T47D (cell line): ENCODE results near the gene RCBTB1.

Source experiments
- DNase-seq, 2 experiments: peaks; one replicate each; pipeline versions ENCODE4 v3.0.0 to v3.0.0-alpha.2; 2011 to 2012; ENCODE audit warnings: low read depth in 1 of 2, low spot score in 1 of 2
- JUND ChIP-seq: IDR thresholded peaks from 2 replicates; pipeline ENCODE4 v1.6.1; 2012; ENCODE audit warnings: low read depth
- in situ Hi-C: cut with HindIII; loops from 2 replicates; pipeline ENCODE4 v1.10.0; 2016; ENCODE audit warnings: low sequenced_read_pairs, low pct_unique_long_range_greater_than_20kb

Gene RCBTB1

DNA sequence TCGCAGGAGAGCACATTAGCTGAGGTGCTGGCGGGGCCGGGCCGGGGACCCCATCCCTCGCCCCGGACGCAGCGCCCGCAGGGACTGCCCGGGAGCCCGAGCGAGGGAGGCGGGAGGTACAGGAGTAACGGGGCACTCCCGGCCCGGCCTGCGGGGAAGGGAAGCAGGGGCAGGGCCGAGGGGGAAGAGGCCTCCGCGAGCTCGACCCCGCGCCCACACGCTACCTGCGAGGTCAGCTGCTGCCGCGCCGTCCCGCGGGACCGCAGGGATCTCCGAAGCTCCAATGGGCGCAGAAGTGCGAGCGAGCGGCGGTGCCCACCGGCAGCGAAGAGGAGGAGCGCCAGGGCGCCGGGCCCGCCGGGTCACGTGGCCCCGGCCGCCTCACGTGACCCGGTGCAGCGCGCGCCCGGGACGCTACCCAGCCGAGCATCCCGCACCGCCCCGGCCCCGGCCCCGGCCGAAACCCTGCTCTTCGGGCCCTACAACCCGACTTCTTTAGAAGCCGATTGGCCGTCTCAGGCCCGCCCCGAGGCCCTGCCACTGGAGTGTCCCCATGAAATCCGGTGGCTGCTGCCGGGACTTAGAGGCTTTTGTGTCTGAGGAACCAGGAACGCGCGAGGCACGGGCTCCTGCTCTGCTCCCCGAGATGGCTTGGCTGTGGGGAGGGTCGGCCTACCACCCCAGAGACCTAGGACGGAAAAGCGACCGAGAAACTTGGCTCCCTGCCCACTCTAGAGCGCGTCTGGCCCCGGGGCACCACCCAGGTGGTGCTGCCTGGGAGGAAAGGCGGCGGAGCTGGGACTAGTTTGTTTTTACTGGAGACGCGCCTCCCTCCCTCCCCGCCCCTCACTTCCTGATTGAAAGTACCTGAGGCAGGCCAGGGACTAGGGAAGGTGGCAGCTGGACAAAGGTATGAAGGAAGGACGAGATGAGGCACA lies at the start of gene RCBTB1:
RCBTB1 (minus strand) TSS at position 339 of the 938 bp plus-strand sequence. CDS start 18,279 bp downstream, outside the sequence.
- no peak for TF ChIP-seq JUND
- in situ Hi-C loops: no loop called here
- peak; percentile 70 to 81 for DNase-seq

DNA sequence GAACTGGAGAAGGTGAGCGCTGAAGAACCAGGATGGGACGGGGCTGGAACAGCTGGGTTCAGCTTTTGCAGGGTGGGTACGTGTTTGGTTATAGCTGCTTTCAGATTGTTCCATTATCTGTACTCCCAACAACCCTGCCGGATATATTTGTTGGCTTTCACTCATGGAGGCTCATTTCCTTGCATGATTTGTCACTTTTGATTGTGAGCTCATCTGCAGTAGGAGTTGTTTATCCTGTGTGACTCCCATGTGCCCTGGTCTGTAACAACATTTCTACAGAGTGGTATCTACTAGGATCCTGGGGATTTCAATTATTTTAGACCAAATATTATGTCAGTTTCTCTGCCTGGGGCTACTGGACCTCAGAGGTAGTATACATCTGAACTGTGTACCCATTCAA lies 48.4 kb upstream of the RCBTB1 start:
- in situ Hi-C loops: no loop called here
- TF ChIP-seq JUND: no peak
- DNase-seq: no peak

DNA sequence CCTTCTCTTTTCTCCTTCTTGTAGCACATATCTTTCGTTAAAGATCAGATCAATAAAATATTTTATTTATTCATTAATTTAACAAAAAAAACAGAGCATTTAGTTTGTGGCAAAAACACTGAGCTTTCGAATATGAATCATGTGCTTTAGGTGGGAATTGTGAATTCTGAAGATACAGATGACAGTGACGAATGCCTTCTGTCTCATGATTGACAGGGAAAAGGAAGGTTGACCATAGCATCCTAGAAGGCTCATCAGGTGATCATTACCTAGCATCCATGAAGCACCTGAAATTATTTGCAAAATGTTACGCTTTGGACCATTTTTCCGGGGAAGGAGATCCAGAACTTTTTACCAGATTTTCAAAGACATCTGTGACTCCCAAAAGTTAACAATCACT lies 46.8 kb upstream of the RCBTB1 start:
- no peak for DNase-seq
- in situ Hi-C loops: no loop called here
- TF ChIP-seq JUND: no peak

GRCh38 chr13:49630580-49630979 lies 45.2 kb upstream of the RCBTB1 start:
- no peak for TF ChIP-seq JUND
- in situ Hi-C loops: no loop called here

GRCh38 chr13:49629947-49630346 lies 44.6 kb upstream of the RCBTB1 start:
- no peak for DNase-seq
- TF ChIP-seq JUND: no peak
- in situ Hi-C loops: no loop called here

More at GRCh38 chr13:49630580-49630979, 45.2 kb upstream of the RCBTB1 start:
- DNase-seq: no peak

DNA sequence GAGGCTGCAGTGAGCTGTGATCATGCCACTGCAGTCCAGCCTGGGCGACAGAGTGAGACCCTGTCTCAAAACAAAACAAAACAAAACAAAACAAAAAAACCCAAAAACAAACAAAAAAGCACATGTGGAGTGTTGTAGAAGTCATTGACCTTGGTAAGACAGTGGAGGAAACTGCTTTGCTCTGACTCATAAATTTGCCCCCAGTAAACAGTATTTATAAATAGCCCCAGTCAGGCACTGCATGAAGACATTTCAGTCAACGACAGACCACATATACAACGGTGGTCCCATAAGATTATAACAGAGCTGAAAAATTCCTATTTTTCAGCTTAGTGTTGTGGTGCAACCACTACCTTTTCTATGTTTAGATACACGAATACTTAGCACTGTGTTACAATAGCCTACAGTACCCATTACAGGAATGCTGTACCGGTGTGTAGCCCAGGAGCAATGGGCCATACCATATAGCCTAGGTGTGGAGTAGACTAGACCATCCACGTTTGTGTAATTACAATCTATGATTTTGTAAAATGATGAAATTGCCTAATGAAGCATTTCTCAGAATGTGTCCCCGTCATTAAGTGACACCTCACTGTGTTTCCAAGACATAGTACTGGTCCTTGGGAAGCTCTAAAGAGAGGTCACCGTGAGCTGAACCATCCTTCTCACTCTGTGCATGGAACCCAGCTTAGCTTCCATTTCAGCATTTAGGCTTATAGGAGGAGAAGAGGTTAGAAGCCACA lies 44.0 kb upstream of the RCBTB1 start:
- in situ Hi-C loops: no loop called here
- no peak for TF ChIP-seq JUND
- DNase-seq: no peak

DNA sequence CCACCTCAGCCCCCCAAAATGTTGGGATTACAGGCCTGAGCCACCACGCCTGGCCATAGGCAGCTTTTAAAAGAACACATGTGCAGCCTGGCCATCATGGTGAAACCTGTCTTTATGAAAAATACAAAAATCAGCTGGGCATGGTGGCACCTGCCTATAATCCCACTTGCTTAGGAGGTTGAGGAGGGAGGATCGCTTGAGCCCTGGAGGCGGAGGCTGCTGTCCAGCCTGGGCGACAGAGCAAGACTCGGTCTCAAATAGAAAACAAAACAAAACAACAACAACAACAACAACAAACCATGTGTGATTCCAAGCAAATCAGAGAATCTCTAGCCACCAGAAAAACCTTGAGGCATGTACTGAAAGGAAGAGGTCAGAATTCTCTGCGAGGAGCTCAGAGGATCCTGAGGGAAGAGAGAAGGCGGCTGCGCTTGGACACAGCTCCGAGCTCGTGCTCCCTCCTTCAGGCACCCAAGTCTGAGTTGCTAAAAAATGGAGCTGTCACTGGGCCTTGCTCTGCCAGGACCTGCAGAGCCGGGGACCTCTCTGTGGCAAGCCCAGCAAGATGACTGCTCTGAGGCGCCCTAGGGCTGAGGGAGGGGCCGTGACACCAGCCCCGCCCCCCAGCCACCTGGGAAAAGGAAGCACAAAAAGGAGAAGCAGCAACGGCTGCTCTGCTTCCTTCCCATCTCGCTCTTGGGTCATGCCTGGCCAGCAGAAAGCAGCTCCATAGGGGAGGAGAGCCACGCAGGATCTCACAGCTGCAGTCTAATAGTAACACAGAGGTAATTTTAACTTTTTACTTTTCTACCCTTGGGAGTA lies 42.7 kb upstream of the RCBTB1 start, which contains the start of gene ARL11:
ARL11 (plus strand) TSS at position 677 of the 822 bp plus-strand sequence. CDS start 1,941 bp downstream, outside the sequence.
- peak; percentile 48 to 85 for DNase-seq
- TF ChIP-seq JUND: no peak
- in situ Hi-C loops: no loop called here

DNA sequence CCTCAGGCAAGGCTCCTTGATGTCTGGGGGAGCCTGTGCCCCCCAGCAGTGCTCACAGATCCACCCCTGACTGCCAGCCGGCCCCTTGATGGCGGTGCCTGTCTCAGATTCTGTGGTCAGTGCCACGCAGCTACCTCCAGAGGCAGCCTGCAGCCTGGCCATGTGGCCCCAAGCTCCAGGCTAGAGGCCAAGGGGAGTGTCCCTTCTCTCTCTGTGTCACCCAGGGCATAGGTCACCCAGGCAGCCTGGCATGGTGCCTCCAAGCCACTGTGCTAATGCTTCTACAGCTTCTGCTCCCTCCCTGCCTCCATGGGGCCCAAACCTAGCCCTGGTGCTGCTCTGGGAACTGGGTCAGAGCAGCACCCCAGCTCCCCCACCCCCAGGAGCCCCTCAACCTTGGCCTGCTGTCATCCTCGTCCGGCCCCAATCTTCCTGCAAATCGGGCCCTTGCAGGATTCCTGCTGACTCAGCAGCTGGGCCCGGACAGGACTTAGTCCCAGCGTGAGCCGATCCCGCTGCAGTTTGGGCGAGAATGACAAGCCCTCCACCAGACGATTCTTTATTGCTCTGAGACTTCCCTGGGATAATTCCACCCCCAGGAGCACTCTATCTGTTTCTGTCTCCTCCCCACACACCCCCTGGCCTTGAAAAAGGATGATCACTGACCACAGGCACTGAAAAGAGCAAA lies 40.2 kb upstream of the RCBTB1 start:
- DNase-seq: no peak
- in situ Hi-C loops: no loop called here
- TF ChIP-seq JUND: no peak

DNA sequence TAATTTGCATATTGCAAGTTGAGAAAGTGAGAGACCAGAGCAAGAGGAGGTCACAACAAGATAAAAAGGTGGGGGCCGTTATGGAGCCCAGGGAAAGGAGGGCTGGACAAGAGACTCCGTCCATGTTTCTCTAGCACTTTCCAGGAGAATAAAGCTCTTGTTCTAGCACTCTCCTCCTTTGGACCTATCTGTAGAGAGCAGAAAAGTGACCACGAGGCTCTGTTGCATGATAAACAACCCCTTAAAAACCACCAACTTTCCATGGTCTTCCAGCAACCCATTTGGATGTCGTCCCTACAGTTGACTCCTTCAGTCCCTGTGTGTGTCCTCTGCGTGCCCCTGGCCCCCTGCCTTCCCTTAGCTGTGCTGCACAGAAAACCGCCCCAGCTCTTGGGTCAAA lies 38.9 kb upstream of the RCBTB1 start:
- TF ChIP-seq JUND: no peak
- in situ Hi-C loops: no loop called here
- no peak for DNase-seq

- no peak for TF ChIP-seq JUND
- in situ Hi-C loops: no loop called here
- DNase-seq: no peak
Measured at GRCh38 chr13:49622174-49622946, 37.0 kb upstream of the RCBTB1 start.

DNA sequence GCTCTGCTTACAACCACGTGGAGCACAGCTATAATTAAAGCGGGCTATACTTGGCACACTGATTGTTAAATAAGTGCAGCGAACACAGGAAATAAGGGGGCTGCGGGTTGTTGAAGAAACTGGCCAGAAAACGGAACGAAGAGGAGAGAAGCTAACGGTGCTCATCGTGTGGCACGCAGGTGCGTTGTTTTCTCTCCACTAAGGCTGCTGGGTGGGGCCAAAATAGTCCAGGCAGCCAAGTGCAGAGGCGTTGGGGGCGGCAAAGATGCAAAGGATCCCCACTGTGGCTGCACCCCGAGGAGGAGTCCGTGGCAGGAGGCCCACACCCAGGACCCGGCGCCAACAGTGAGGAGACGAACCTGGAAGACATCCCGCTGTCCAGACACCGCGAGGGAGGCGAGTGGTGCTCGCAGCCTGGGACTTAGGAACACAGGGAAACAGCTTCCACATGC lies 34.8 kb upstream of the RCBTB1 start:
- DNase-seq: no peak
- TF ChIP-seq JUND: no peak
- in situ Hi-C loops: no loop called here

- DNase-seq: no peak
- no peak for TF ChIP-seq JUND
- in situ Hi-C loops: no loop called here
Measured at GRCh38 chr13:49616676-49617065, 31.3 kb upstream of the RCBTB1 start.
